ENCODE results near the gene SIRPB2. TPM values are rescaled to one million over a fixed set of nuclear protein-coding genes. Genes with fewer than 3 reads are reported as not detected.
A peak's percentile ranks its signal among the peaks of the same experiment; 100 is the strongest.

The SIRPB2 gene
- total and polyA plus RNA-seq, 2 of the 4 experiments (the other 2 are of a cell fraction): not detected

DNA sequence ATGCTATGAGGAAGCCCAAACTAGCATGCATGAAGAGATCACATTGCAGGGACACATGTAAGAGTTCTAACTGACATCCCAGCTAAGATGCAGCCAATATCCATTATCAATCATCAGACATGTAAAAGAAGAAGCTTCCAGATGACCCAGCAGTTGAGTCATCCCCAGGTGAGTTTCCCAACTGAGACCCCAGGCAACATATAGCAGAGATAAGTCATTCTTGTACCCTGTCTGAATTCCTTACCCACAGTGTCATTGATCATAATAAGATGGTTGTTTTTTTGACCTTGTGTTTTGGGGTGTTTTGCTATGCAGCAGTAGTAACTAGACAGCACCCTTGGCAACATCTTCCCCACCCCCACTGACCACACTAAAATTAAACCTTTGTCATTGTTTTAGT lies 47.4 kb upstream of the SIRPB2 start:
- Histone ChIP-seq H2BK15ac (ENCODE audit: low read depth, low read length) (no peak overlapping the region), H3K27ac (ENCODE audit: insufficient read depth, low read length) (no peak overlapping the region), H3K9me3 (ENCODE audit: control insufficient read depth, insufficient read depth, low read length) (no peaks in the 10 kb centered on the region), H2AFZ (replicated peaks; ENCODE audit: low read length, poor library complexity) (no peak overlapping the region), H3K9ac (ENCODE audit: low read depth, low read length) (no peak overlapping the region), H3K27me3 (ENCODE audit: control insufficient read depth, insufficient read depth, low read length) (peaks cover 2% of the 10 kb centered on the region; the same call in 1 of the 2 replicates), H3K4me2 (ENCODE audit: low read depth, low read length) (no peak overlapping the region), H3K4me3 (ENCODE audit: insufficient read depth, low read depth, low read length) (no peak overlapping the region), H3K36me3 (ENCODE audit: control insufficient read depth, insufficient read depth, low read length) (no peaks in the 10 kb centered on the region), H3K56ac (ENCODE audit: extremely low read depth, insufficient read depth, low read length) (no peak overlapping the region), H4K91ac (ENCODE audit: insufficient read depth, low read depth, low read length) (no peak overlapping the region), H2AK5ac (ENCODE audit: low read depth, low read length) (no peak overlapping the region), H4K20me1 (ENCODE audit: insufficient read depth, low read length) (no peaks in the 10 kb centered on the region), H2AK9ac (replicated peaks; ENCODE audit: low read depth, low read length, poor library complexity) (peak overlapping the region; percentile 21), H3K23ac (ENCODE audit: low read depth, low read length) (no peak overlapping the region), H3K79me1 (ENCODE audit: low read depth in 1 of 2, low read length in 2 of 2) (no peaks in the 10 kb centered on the region), H3K14ac (replicated peaks; ENCODE audit: low read depth, low read length) (no peak overlapping the region), H2BK120ac (ENCODE audit: low read depth, low read length) (no peak overlapping the region), H4K8ac (ENCODE audit: low read depth in 2 of 2, low read length in 2 of 2) (no peak overlapping the region), H3K9me1 (ENCODE audit: insufficient read depth, low read length) (no peaks in the 10 kb centered on the region), H4K5ac (ENCODE audit: low read depth, low read length) (no peak overlapping the region), H2BK5ac (ENCODE audit: low read depth, low read length, poor library complexity, severe bottlenecking) (no peak overlapping the region), H2BK20ac (ENCODE audit: low read depth, low read length) (no peak overlapping the region), H3K4ac (ENCODE audit: low read depth, low read length) (no peak overlapping the region), H3K18ac (ENCODE audit: low read depth, low read length) (no peak overlapping the region), H3K4me1 (ENCODE audit: control insufficient read depth, insufficient read depth, low read length) (no peaks in the 10 kb centered on the region)
- CTCF ChIA-PET: interaction anchor here (0.8 kb wide), 1 partner anchor 35 kb away, joined by 4 read pairs; no protein-coding TSS in a partner anchor
- no TSS peak for BruUV-seq (replicated peaks)
- in situ Hi-C loops (cut with MboI; ENCODE audit: low sequenced_read_pairs): no loop called here
- DNase-seq (no peak), ATAC-seq (ENCODE audit: low read depth) (no peak)
- TF ChIP-seq, protein P1, sequence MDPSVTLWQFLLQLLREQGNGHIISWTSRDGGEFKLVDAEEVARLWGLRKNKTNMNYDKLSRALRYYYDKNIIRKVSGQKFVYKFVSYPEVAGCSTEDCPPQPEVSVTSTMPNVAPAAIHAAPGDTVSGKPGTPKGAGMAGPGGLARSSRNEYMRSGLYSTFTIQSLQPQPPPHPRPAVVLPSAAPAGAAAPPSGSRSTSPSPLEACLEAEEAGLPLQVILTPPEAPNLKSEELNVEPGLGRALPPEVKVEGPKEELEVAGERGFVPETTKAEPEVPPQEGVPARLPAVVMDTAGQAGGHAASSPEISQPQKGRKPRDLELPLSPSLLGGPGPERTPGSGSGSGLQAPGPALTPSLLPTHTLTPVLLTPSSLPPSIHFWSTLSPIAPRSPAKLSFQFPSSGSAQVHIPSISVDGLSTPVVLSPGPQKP (IDR thresholded peaks at IDR 0.05; ENCODE audit: borderline replicate concordance, low read depth, low read length): no peak
- intact Hi-C loops (cut with micrococcal nuclease): no loop called here
- POLR2A ChIA-PET (ENCODE audit: unreplicated experiment): no interaction called here
- dilution Hi-C loops (cut with HindIII; ENCODE audit: low sequenced_read_pairs, unreplicated experiment): no loop called here
